ENCODE data around the gene PDIA3.
"Not testable (repeated sequence)": the region's sequence is repeated elsewhere in the genome, so short reads cannot be mapped to it uniquely, and the experiment has no call there.

Gene PDIA3

GRCh38 chr15:43808960-43809678 lies 62.9 kb downstream of the PDIA3 start:
- no peak for DNase-seq

DNA sequence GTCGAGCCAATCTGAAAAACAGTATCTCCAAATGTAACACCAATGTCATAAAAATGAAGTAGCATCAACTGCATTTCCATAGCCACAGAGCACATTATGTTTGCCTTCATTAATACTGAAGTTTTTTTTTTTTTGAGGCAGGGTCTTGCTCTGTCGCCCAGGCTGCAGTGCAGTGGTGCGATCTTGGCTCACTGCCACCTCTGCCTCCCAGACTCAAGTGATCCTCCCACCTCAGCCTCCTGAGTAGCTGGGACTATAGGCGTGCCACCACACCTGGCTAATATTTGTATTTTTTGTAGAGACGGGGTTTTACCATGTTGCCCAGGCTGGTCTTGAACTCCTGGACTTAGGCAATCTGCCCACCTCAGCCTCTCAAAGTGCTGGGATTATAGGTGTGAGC lies 68.8 kb downstream of the PDIA3 start:
- DNase-seq = not testable (repeated sequence)

GRCh38 chr15:43821505-43821904 lies 75.3 kb downstream of the PDIA3 start:
- no peak for DNase-seq
